Gastrocnemius medialis (tissue), 4 donors: ENCODE results near the gene PRSS56. TPM values are rescaled to one million over a fixed set of nuclear protein-coding genes. Genes with fewer than 3 reads are reported as not detected.
A peak's percentile ranks its signal among the peaks of the same experiment; 100 is the strongest.

Experiments
- ATAC-seq, 2 donors: fragments of 150-250 bp; one replicate each; pipeline ENCODE4 v1.9.1; 2016
- DNase-seq, 2 donors: peaks; one replicate each; pipeline ENCODE4 v3.0.0-alpha.2; 2019
- H3K27ac ChIP-seq, 4 donors: fragments of 200-600 bp; sonication (generic); 1 replicate in 1 of 4; 2 replicates in 3 of 4; pipeline ENCODE4 v1.5.1; 2016 to 2018; ENCODE audit warnings: mild to moderate bottlenecking in 2 of 4, moderate library complexity in 1 of 4
- H3K27me3 ChIP-seq, 3 donors: fragments of 200-600 bp; sonication (generic) in 2 of 3; 1 replicate in 1 of 3; 2 replicates in 2 of 3; pipeline versions ENCODE4 v1.5.1 to v1.6.0; 2016 to 2019; ENCODE audit warnings: mild to moderate bottlenecking in 1 of 3, moderate library complexity in 1 of 3
- H3K36me3 ChIP-seq, 2 donors: fragments of 200-600 bp; sonication (generic) in 1 of 2; one replicate each; pipeline ENCODE4 v1.5.1; 2017 to 2018
- H3K4me1 ChIP-seq, 2 donors: fragments of 200-600 bp; sonication (generic) in 1 of 2; one replicate each; pipeline ENCODE4 v1.5.1; 2016 to 2017; ENCODE audit warnings: mild to moderate bottlenecking in 2 of 2
- H3K4me3 ChIP-seq, 4 donors: fragments of 200-600 bp; sonication (generic) in 3 of 4; 1 replicate in 1 of 4; 2 replicates in 3 of 4; pipeline ENCODE4 v1.5.1; 2016 to 2019; ENCODE audit warnings: mild to moderate bottlenecking in 2 of 4
- H3K9me3 ChIP-seq, 3 donors: fragments of 200-600 bp; sonication (generic) in 2 of 3; 1 replicate in 1 of 3; 2 replicates in 2 of 3; pipeline ENCODE4 v1.5.1; 2016 to 2019
- CTCF ChIP-seq, 5 experiments: fragments of 450-650 bp in 3 of 5; fragments of 200-600 bp in 2 of 5; sonication (generic) in 2 of 5; IDR thresholded peaks in 4 of 5; conservative IDR thresholded peaks in 1 of 5; 1 replicate in 4 of 5; 2 replicates in 1 of 5; pipeline ENCODE4 v1.5.1; 2016 to 2019; ENCODE audit warnings: antibody characterized with exemption in 5 of 5, mild to moderate bottlenecking in 3 of 5, moderate library complexity in 3 of 5
- POLR2A ChIP-seq, 2 donors: fragments of 450-650 bp; IDR thresholded peaks; one replicate each; pipeline ENCODE4 v1.6.1; 2017; ENCODE audit warnings: antibody characterized with exemption in 2 of 2, mild to moderate bottlenecking in 2 of 2, moderate library complexity in 2 of 2
- in situ Hi-C, 4 donors: fragments of 200-750 bp; cut with MboI; loops; one replicate each; pipeline versions ENCODE4 v1.15.0 to v1.8.0; 2017; ENCODE audit warnings: low sequenced_read_pairs in 4 of 4
- intact Hi-C: fragments of 100-400 bp; cut with DNase I; formaldehyde crosslinking; loops from one replicate; pipeline ENCODE4 v1.15.1; 2023; ENCODE audit warnings: low total_unique reads
- total RNA-seq, 4 donors: library from RNA; depleted of rRNA; stranded (reverse); fragments of >200 nt; gene quantifications; one replicate each; pipeline versions ENCODE4 v1.1.0 to v1.2.3, GENCODE V29; 2016

PRSS56 gene
- total RNA-seq, 4 donors from 2014 or later = 1.0 to 3.2 (median 2.2) TPM

- no peaks in the 10 kb centered on the region for H3K4me1 ChIP-seq
- TF ChIP-seq CTCF (IDR thresholded peaks at IDR 0.05 in 4 of 5, conservative IDR thresholded peaks at IDR 0.05 in 1 of 5) (no peak), POLR2A (IDR thresholded peaks at IDR 0.05) (no peak)
- ATAC-seq (no peak), DNase-seq (peak in 1 of 2 donors; percentile 10)
- no peaks in the 10 kb centered on the region for H3K9me3 ChIP-seq
- no peaks in the 10 kb centered on the region for H3K36me3 ChIP-seq
- intact Hi-C loops = no loop called here
- in situ Hi-C loops = no loop called here
- H3K27me3 ChIP-seq = peaks cover 31 to 42% (median 41%) of the 10 kb centered on the region in 3 donors
- H3K4me3 ChIP-seq = no peak overlapping the region
- H3K27ac ChIP-seq = no peak overlapping the region
Measured at GRCh38 chr2:232484628-232485347, 35.4 kb upstream of the PRSS56 start.

- H3K4me3 ChIP-seq = no peak overlapping the region
- TF ChIP-seq CTCF (IDR thresholded peaks at IDR 0.05 in 4 of 5, conservative IDR thresholded peaks at IDR 0.05 in 1 of 5) (no peak), POLR2A (IDR thresholded peaks at IDR 0.05) (no peak)
- H3K9me3 ChIP-seq = no peaks in the 10 kb centered on the region
- H3K27me3 ChIP-seq = peaks cover 31 to 42% (median 41%) of the 10 kb centered on the region in 3 donors
- H3K27ac ChIP-seq = no peak overlapping the region
- ATAC-seq = no peak
- in situ Hi-C loops (no loop called here), intact Hi-C loops (no loop called here)
- H3K36me3 ChIP-seq = no peaks in the 10 kb centered on the region
- DNase-seq = peak in 1 of 2 donors; percentile 1
- no peaks in the 10 kb centered on the region for H3K4me1 ChIP-seq
Measured at GRCh38 chr2:232485348-232485756, 34.8 kb upstream of the PRSS56 start.

GRCh38 chr2:232485757-232486557, 34.2 kb upstream of the PRSS56 start:
- Histone ChIP-seq H3K27me3 (peaks cover 31 to 42% (median 41%) of the 10 kb centered on the region in 3 donors), H3K36me3 (no peaks in the 10 kb centered on the region), H3K4me1 (no peaks in the 10 kb centered on the region), H3K9me3 (no peaks in the 10 kb centered on the region), H3K27ac (no peak overlapping the region), H3K4me3 (peak overlapping the region in 1 of 4 donors; percentile 6)
- no peak for TF ChIP-seq POLR2A (IDR thresholded peaks at IDR 0.05)
- TF ChIP-seq CTCF (IDR thresholded peaks at IDR 0.05 in 4 of 5, conservative IDR thresholded peaks at IDR 0.05 in 1 of 5) = no peak
- intact Hi-C loops = no loop called here
- in situ Hi-C loops = no loop called here
- ATAC-seq (no peak), DNase-seq (no peak)

- in situ Hi-C loops (no loop called here), intact Hi-C loops (no loop called here)
- peaks cover 31 to 41% (median 40%) of the 10 kb centered on the region in 3 donors for H3K27me3 ChIP-seq
- DNase-seq (no peak), ATAC-seq (no peak)
- no peaks in the 10 kb centered on the region for H3K36me3 ChIP-seq
- TF ChIP-seq POLR2A (IDR thresholded peaks at IDR 0.05) (no peak), CTCF (IDR thresholded peaks at IDR 0.05 in 4 of 5, conservative IDR thresholded peaks at IDR 0.05 in 1 of 5) (no peak)
- H3K4me1 ChIP-seq = no peaks in the 10 kb centered on the region
- no peaks in the 10 kb centered on the region for H3K9me3 ChIP-seq
- H3K4me3 ChIP-seq = peak overlapping the region in 1 of 4 donors; percentile 28
- H3K27ac ChIP-seq = no peak overlapping the region
Measured at GRCh38 chr2:232486558-232487384, 33.4 kb upstream of the PRSS56 start.
